H9 (cell line): ENCODE results near the gene SULF2. TPM values are rescaled to one million over a fixed set of nuclear protein-coding genes. Genes with fewer than 3 reads are reported as not detected.

Source experiments
- DNase-seq: peaks from one replicate; pipeline ENCODE4 v3.0.0-alpha.2; 2017
- H2AFZ ChIP-seq: one replicate; pipeline ENCODE4 v1.6.1; 2013; ENCODE audit warnings: mild to moderate bottlenecking, low read length, control low read depth, moderate library complexity
- H2AK5ac ChIP-seq: 2 replicates; pipeline ENCODE4 v1.6.1; 2013; ENCODE audit warnings: low read length, control low read depth, mixed read lengths; ENCODE audit not compliant: insufficient read length
- H2BK120ac ChIP-seq: one replicate; pipeline ENCODE4 v1.6.1; 2013; ENCODE audit warnings: low read depth, mild to moderate bottlenecking, low read length, control low read depth, inconsistent platforms; ENCODE audit not compliant: poor library complexity, severe bottlenecking
- H2BK12ac ChIP-seq: 2 replicates; pipeline ENCODE4 v1.6.1; 2013; ENCODE audit warnings: low read length, control low read depth, mixed read lengths, low read depth; ENCODE audit not compliant: insufficient read length
- H2BK15ac ChIP-seq: 2 replicates; pipeline ENCODE4 v1.6.1; 2013; ENCODE audit warnings: low read depth, low read length, control low read depth
- H2BK20ac ChIP-seq: one replicate; pipeline ENCODE4 v1.6.1; 2013; ENCODE audit warnings: low read depth, mild to moderate bottlenecking, low read length, control low read depth, inconsistent platforms; ENCODE audit not compliant: poor library complexity, severe bottlenecking
- H2BK5ac ChIP-seq: 2 replicates; pipeline ENCODE4 v1.6.1; 2013; ENCODE audit warnings: low read length, control low read depth, mixed read lengths; ENCODE audit not compliant: insufficient read length
- H3K14ac ChIP-seq: 2 replicates; pipeline ENCODE4 v1.6.1; 2013; ENCODE audit warnings: low read length, control low read depth; ENCODE audit not compliant: insufficient read depth
- H3K18ac ChIP-seq: 2 replicates; pipeline ENCODE4 v1.6.1; 2013; ENCODE audit warnings: low read depth, mild to moderate bottlenecking, mixed read lengths, low read length, control low read depth; ENCODE audit not compliant: insufficient read length
- H3K23ac ChIP-seq: 2 replicates; pipeline ENCODE4 v1.6.1; 2013; ENCODE audit warnings: low read length, control low read depth, mixed read lengths, low read depth; ENCODE audit not compliant: insufficient read length
- H3K23me2 ChIP-seq: 2 replicates; pipeline ENCODE4 v1.6.1; 2013; ENCODE audit warnings: low read depth, mild to moderate bottlenecking, mixed read lengths, low read length, control low read depth; ENCODE audit not compliant: insufficient read length, poor library complexity, severe bottlenecking
- H3K27ac ChIP-seq: 2 replicates; pipeline ENCODE4 v1.5.1; 2013; ENCODE audit warnings: low read length, control low read depth, mixed read lengths, low read depth; ENCODE audit not compliant: insufficient read length
- H3K27me3 ChIP-seq: 2 replicates; pipeline ENCODE4 v1.6.1; 2013; ENCODE audit warnings: low read length, control low read depth, inconsistent platforms; ENCODE audit not compliant: insufficient read depth
- H3K4ac ChIP-seq: 2 replicates; pipeline ENCODE4 v1.6.1; 2013; ENCODE audit warnings: low read depth, mild to moderate bottlenecking, control low read depth, inconsistent platforms, low read length, moderate library complexity
- H3K4me1 ChIP-seq: 2 replicates; pipeline ENCODE4 v1.6.1; 2013; ENCODE audit warnings: low read length, control low read depth, inconsistent platforms; ENCODE audit not compliant: insufficient read depth
- H3K4me2 ChIP-seq: 2 replicates; pipeline ENCODE4 v1.6.1; 2013; ENCODE audit warnings: low read length, control low read depth, mixed read lengths; ENCODE audit not compliant: insufficient read length, insufficient read depth
- H3K56ac ChIP-seq: 2 replicates; pipeline ENCODE4 v1.6.1; 2013; ENCODE audit warnings: low read depth, mild to moderate bottlenecking, mixed read lengths, low read length, control low read depth; ENCODE audit not compliant: insufficient read length
- H3K79me1 ChIP-seq: 2 replicates; pipeline ENCODE4 v1.6.1; 2013; ENCODE audit warnings: low read depth, mild to moderate bottlenecking, moderate library complexity, low read length, control low read depth, inconsistent platforms; ENCODE audit not compliant: insufficient read depth, poor library complexity, severe bottlenecking
- H3K79me2 ChIP-seq: 2 replicates; pipeline ENCODE4 v1.6.1; 2013; ENCODE audit warnings: low read length, control low read depth, inconsistent platforms; ENCODE audit not compliant: insufficient read depth
- H3K9ac ChIP-seq: 2 replicates; pipeline ENCODE4 v1.6.1; 2013; ENCODE audit warnings: low read length, control low read depth, mixed read lengths; ENCODE audit not compliant: insufficient read length; ENCODE audit errors: extremely low read depth
- H3K9me3 ChIP-seq: one replicate; pipeline ENCODE4 v1.6.1; 2013; ENCODE audit warnings: low read depth, low read length, inconsistent platforms; ENCODE audit not compliant: control insufficient read depth
- H3T11ph ChIP-seq: one replicate; pipeline ENCODE4 v1.6.1; 2013; ENCODE audit warnings: mild to moderate bottlenecking, low read length, control low read depth, inconsistent platforms
- H4K20me1 ChIP-seq: one replicate; pipeline ENCODE4 v1.6.1; 2013; ENCODE audit not compliant: control insufficient read depth, insufficient read length, insufficient read depth
- H4K5ac ChIP-seq: 2 replicates; pipeline ENCODE4 v1.6.1; 2013; ENCODE audit warnings: low read depth, mild to moderate bottlenecking, mixed read lengths, low read length, control low read depth; ENCODE audit not compliant: insufficient read length
- H4K8ac ChIP-seq: replicated peaks from 2 replicates; pipeline ENCODE4 v1.6.1; 2013; ENCODE audit warnings: low read length, control low read depth, mixed read lengths, low read depth; ENCODE audit not compliant: insufficient read length
- H4K91ac ChIP-seq: 2 replicates; pipeline ENCODE4 v1.6.1; 2013; ENCODE audit warnings: low read depth, mild to moderate bottlenecking, moderate library complexity, mixed read lengths, low read length, control low read depth; ENCODE audit not compliant: insufficient read length
- H3K27ac Mint-ChIP-seq, 3 experiments: 2 replicates in 2 of 3; 3 replicates in 1 of 3; pipeline ENCODE4 v1.8.0; 2020 to 2021; ENCODE audit warnings: mixed read lengths in 3 of 3, mild to moderate bottlenecking in 1 of 3, moderate library complexity in 1 of 3
- H3K27me3 Mint-ChIP-seq: 2 replicates; pipeline ENCODE4 v1.8.0; 2021; ENCODE audit warnings: low read depth, mild to moderate bottlenecking, moderate library complexity, mixed read lengths
- H3K36me3 Mint-ChIP-seq, 3 experiments: 2 replicates in 2 of 3; 3 replicates in 1 of 3; pipeline ENCODE4 v1.8.0; 2020 to 2021; ENCODE audit warnings: low read depth in 3 of 3, mixed read lengths in 3 of 3; ENCODE audit not compliant: insufficient read depth in 1 of 3
- H3K4me1 Mint-ChIP-seq, 2 experiments: 2 replicates each; pipeline ENCODE4 v1.8.0; 2020; ENCODE audit warnings: mixed read lengths in 2 of 2
- H3K4me3 Mint-ChIP-seq, 2 experiments: 2 replicates in 1 of 2; 3 replicates in 1 of 2; pipeline ENCODE4 v1.8.0; 2020 to 2021; ENCODE audit warnings: mild to moderate bottlenecking in 2 of 2, mixed read lengths in 2 of 2, moderate library complexity in 1 of 2
- H3K9me3 Mint-ChIP-seq, 2 experiments: 2 replicates in 1 of 2; 3 replicates in 1 of 2; pipeline ENCODE4 v1.8.0; 2020; ENCODE audit warnings: mild to moderate bottlenecking in 2 of 2, mixed read lengths in 2 of 2, moderate library complexity in 1 of 2
- CTCF ChIP-seq: fragments of 200-600 bp; sonication (generic); conservative IDR thresholded peaks from 3 replicates; pipeline ENCODE4 v1.8.0; 2021; ENCODE audit warnings: antibody characterized with exemption, mild to moderate bottlenecking
- WGBS: extraction: QIAGEN DNeasy Blood & Tissue Kit; methylation state at CpG from one replicate; pipeline ENCODE4 v1.1.7; 2013; ENCODE audit warnings: missing lambda C conversion rate, low lambda C conversion rate, mixed read lengths; ENCODE audit not compliant: insufficient read length; ENCODE audit errors: extremely low coverage; 5-methylcytosine and 5-hydroxymethylcytosine counted together
- total RNA-seq: library from RNA; stranded (reverse); gene quantifications from 2 replicates; pipeline ENCODE4 v1.2.1, GENCODE V29; 2021

Gene SULF2
- total RNA-seq, 1 experiment from 2014 or later: 31.2 TPM

DNA sequence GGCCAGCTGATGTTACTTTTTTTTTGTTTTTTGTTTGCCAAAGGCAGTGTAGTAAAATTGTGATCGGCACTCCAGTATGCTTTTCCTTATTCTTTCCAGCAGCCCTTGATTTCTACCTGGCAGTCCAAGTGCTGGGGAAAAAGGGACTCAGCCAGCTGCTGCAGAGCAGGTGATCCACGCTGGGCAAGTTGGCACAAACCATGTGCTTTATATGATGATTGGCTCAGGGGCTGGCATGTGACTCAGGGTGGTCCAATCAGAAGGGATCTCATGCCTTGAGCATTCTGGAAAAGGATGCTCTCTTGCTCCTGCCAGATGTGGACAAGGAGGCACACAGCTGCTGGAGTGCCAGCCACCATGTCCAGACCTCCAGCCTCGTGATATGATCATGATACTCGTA is 54.5 kb downstream of the SULF2 start:
- H2BK15ac ChIP-seq: no peak overlapping the region
- no peak overlapping the region for H2BK5ac ChIP-seq
- H4K91ac ChIP-seq: no peak overlapping the region
- H3K27ac Mint-ChIP-seq: no peak overlapping the region
- no peaks in the 10 kb centered on the region for H3K23me2 ChIP-seq
- no peaks in the 10 kb centered on the region for H3K9me3 ChIP-seq
- no peak overlapping the region for H3K23ac ChIP-seq
- H3K4me1 Mint-ChIP-seq: peaks cover 6 to 9% of the 10 kb centered on the region in 2 experiments; a peak in 3 of 4 replicates
- H3K4me1 ChIP-seq: no peaks in the 10 kb centered on the region; the same call in 1 of the 2 replicates
- H3T11ph ChIP-seq: no peak overlapping the region
- no peak overlapping the region for H3K9ac ChIP-seq
- no peak overlapping the region for H3K4me2 ChIP-seq
- H2AK5ac ChIP-seq: no peak overlapping the region
- no peak for TF ChIP-seq CTCF
- peaks cover 0 to 8% (median 6%) of the 10 kb centered on the region in 3 experiments; a peak in 4 of 7 replicates for H3K36me3 Mint-ChIP-seq
- H3K79me1 ChIP-seq: no peaks in the 10 kb centered on the region
- WGBS: no CpG with 5 or more reads among the region's 4 CpGs
- H2BK120ac ChIP-seq: no peak overlapping the region
- H4K20me1 ChIP-seq: no peaks in the 10 kb centered on the region
- H3K27me3 ChIP-seq: no peaks in the 10 kb centered on the region
- no peak for DNase-seq
- H2AFZ ChIP-seq: no peak overlapping the region
- H4K8ac ChIP-seq: no peak overlapping the region
- H3K27ac ChIP-seq: no peak overlapping the region
- no peak overlapping the region for H3K4ac ChIP-seq
- H3K79me2 ChIP-seq: no peaks in the 10 kb centered on the region
- no peak overlapping the region; the same call in 1 of the 2 replicates for H3K14ac ChIP-seq
- H3K18ac ChIP-seq: no peak overlapping the region
- H4K5ac ChIP-seq: no peak overlapping the region
- H2BK12ac ChIP-seq: no peak overlapping the region
- no peak overlapping the region for H2BK20ac ChIP-seq
- no peaks in the 10 kb centered on the region for H3K27me3 Mint-ChIP-seq
- no peak overlapping the region for H3K4me3 Mint-ChIP-seq
- no peaks in the 10 kb centered on the region for H3K9me3 Mint-ChIP-seq
- no peak overlapping the region for H3K56ac ChIP-seq
